Uterus (tissue), 4 donors: ENCODE measurements around the gene DAB2IP. TPM values are rescaled to one million over a fixed set of nuclear protein-coding genes. Genes with fewer than 3 reads are reported as not detected.

Source experiments
- DNase-seq, 2 donors: peaks; one replicate each; pipeline ENCODE4 v3.0.0-alpha.2; 2019 to 2020
- H3K27ac ChIP-seq, 2 donors: fragments of 200-600 bp; sonication (generic); 1 replicate in 1 of 2; 2 replicates in 1 of 2; pipeline ENCODE4 v1.5.1; 2016 to 2018
- H3K27me3 ChIP-seq, 2 donors: fragments of 200-600 bp; sonication (generic); one replicate each; pipeline ENCODE4 v1.5.1; 2018 to 2019; ENCODE audit warnings: control low read depth in 1 of 2
- H3K36me3 ChIP-seq, 2 donors: fragments of 200-600 bp; sonication (generic); one replicate each; pipeline ENCODE4 v1.5.1; 2019; ENCODE audit warnings: control low read depth in 1 of 2
- H3K4me1 ChIP-seq, 2 donors: fragments of 200-600 bp; sonication (generic); one replicate each; pipeline ENCODE4 v1.5.1; 2018 to 2019; ENCODE audit warnings: control low read depth in 1 of 2
- H3K4me3 ChIP-seq, 2 donors: fragments of 200-600 bp; sonication (generic); 1 replicate in 1 of 2; 2 replicates in 1 of 2; pipeline ENCODE4 v1.5.1; 2018 to 2019; ENCODE audit warnings: mild to moderate bottlenecking in 1 of 2
- H3K9me3 ChIP-seq, 2 donors: fragments of 200-600 bp; sonication (generic); one replicate each; pipeline ENCODE4 v1.5.1; 2019; ENCODE audit warnings: control low read depth in 1 of 2
- POLR2A ChIP-seq, 2 donors: fragments of 450-650 bp; IDR thresholded peaks; one replicate each; pipeline ENCODE4 v1.6.1; 2016; ENCODE audit warnings: antibody characterized with exemption in 2 of 2, mild to moderate bottlenecking in 1 of 2, moderate library complexity in 1 of 2
- intact Hi-C: fragments of 100-400 bp; cut with DNase I; formaldehyde crosslinking; loops from one replicate; pipeline ENCODE4 v1.15.1; 2023; ENCODE audit warnings: low total_unique reads
- total RNA-seq, 4 donors: library from RNA; depleted of rRNA in 3 of 4; stranded (reverse); fragments of >200 nt in 3 of 4; gene quantifications; one replicate each; pipeline versions ENCODE4 v1.1.0 to v1.2.4, GENCODE V29; 2014 to 2023
- TF ChIP-seq, protein P1 (sequence below), 4 experiments: fragments of 200-600 bp in 2 of 4; fragments of 450-650 bp in 2 of 4; sonication (generic) in 2 of 4; IDR thresholded peaks; one replicate each; pipeline ENCODE4 v1.5.1; 2016 to 2019; ENCODE audit warnings: antibody characterized with exemption in 4 of 4, mild to moderate bottlenecking in 2 of 4, moderate library complexity in 1 of 4
- donor health status: DM: yes; HTN: yes; CAD: no.

Gene DAB2IP
- total RNA-seq, 4 donors from 2014 or later = 22.0 to 139 (median 31.6) TPM

DNA sequence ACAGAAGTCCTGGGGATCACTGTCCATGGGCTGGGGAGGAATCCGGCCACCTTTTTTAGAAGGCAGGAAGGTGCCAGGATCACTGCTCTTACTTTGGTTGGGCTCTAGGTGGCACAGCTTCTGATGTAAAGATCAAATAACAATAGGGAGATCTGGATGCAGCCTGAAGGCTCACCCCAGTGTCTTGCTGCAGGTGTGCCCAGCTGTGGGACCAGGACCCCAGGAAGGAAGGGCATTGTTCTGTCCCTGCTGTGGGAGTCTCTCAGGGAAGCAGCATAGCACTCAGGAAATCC lies 69.6 kb downstream of the DAB2IP start:
- peak overlapping the region; percentile 90 to 99 for H3K27ac ChIP-seq
- intact Hi-C loops = no loop called here
- no peak for DNase-seq
- no peaks in the 10 kb centered on the region for H3K27me3 ChIP-seq
- peaks cover 10 to 43% of the 10 kb centered on the region in 2 donors for H3K4me1 ChIP-seq
- H3K4me3 ChIP-seq = no peak overlapping the region
- H3K9me3 ChIP-seq = no peaks in the 10 kb centered on the region
- H3K36me3 ChIP-seq = no peaks in the 10 kb centered on the region
- no peak for TF ChIP-seq POLR2A (IDR thresholded peaks at IDR 0.05)
- TF ChIP-seq, protein P1, sequence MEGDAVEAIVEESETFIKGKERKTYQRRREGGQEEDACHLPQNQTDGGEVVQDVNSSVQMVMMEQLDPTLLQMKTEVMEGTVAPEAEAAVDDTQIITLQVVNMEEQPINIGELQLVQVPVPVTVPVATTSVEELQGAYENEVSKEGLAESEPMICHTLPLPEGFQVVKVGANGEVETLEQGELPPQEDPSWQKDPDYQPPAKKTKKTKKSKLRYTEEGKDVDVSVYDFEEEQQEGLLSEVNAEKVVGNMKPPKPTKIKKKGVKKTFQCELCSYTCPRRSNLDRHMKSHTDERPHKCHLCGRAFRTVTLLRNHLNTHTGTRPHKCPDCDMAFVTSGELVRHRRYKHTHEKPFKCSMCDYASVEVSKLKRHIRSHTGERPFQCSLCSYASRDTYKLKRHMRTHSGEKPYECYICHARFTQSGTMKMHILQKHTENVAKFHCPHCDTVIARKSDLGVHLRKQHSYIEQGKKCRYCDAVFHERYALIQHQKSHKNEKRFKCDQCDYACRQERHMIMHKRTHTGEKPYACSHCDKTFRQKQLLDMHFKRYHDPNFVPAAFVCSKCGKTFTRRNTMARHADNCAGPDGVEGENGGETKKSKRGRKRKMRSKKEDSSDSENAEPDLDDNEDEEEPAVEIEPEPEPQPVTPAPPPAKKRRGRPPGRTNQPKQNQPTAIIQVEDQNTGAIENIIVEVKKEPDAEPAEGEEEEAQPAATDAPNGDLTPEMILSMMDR (IDR thresholded peaks at IDR 0.05) = no peak

GRCh38 chr9:121721770-121722169 lies 70.3 kb downstream of the DAB2IP start:
- H3K4me3 ChIP-seq = no peak overlapping the region
- peaks cover 10 to 49% of the 10 kb centered on the region in 2 donors for H3K4me1 ChIP-seq
- H3K27ac ChIP-seq = peak overlapping the region; percentile 90 to 99
- peak in 1 of 2 donors; percentile 64 for DNase-seq
- H3K36me3 ChIP-seq = no peaks in the 10 kb centered on the region
- no peaks in the 10 kb centered on the region for H3K27me3 ChIP-seq
- intact Hi-C loops = no loop called here
- no peaks in the 10 kb centered on the region for H3K9me3 ChIP-seq
- TF ChIP-seq POLR2A (IDR thresholded peaks at IDR 0.05) = no peak
- TF ChIP-seq, protein P1 (IDR thresholded peaks at IDR 0.05) = no peak

- Histone ChIP-seq H3K4me3 (no peak overlapping the region), H3K4me1 (peaks cover 11 to 42% of the 10 kb centered on the region in 2 donors)
- intact Hi-C loops = no loop called here
Observed at GRCh38 chr9:121725008-121725775, 73.8 kb downstream of the DAB2IP start.

GRCh38 chr9:121727295-121728020 lies 76.0 kb downstream of the DAB2IP start:
- TF ChIP-seq, protein P1 (IDR thresholded peaks at IDR 0.05) = no peak
- no peak for TF ChIP-seq POLR2A (IDR thresholded peaks at IDR 0.05)
- H3K27ac ChIP-seq = peak overlapping the region; percentile 90 to 99
- no peak overlapping the region for H3K4me3 ChIP-seq
- intact Hi-C loops = no loop called here
- H3K27me3 ChIP-seq = no peaks in the 10 kb centered on the region
- peaks cover 7 to 26% of the 10 kb centered on the region in 2 donors for H3K4me1 ChIP-seq
- no peaks in the 10 kb centered on the region for H3K36me3 ChIP-seq
- no peaks in the 10 kb centered on the region for H3K9me3 ChIP-seq
- peak; percentile 78 to 86 for DNase-seq

More at GRCh38 chr9:121725008-121725775, 73.8 kb downstream of the DAB2IP start:
- no peaks in the 10 kb centered on the region for H3K9me3 ChIP-seq
- peak overlapping the region; percentile 90 to 99 for H3K27ac ChIP-seq
- no peaks in the 10 kb centered on the region for H3K36me3 ChIP-seq
- peak; percentile 97 to 99 for DNase-seq
- no peaks in the 10 kb centered on the region for H3K27me3 ChIP-seq
- peak; percentile 31 to 63 for TF ChIP-seq POLR2A (IDR thresholded peaks at IDR 0.05)
- TF ChIP-seq, protein P1 (IDR thresholded peaks at IDR 0.05) = no peak

GRCh38 chr9:121728916-121729315 lies 77.5 kb downstream of the DAB2IP start:
- Histone ChIP-seq H3K27me3 (no peaks in the 10 kb centered on the region), H3K9me3 (no peaks in the 10 kb centered on the region), H3K36me3 (no peaks in the 10 kb centered on the region), H3K27ac (peak overlapping the region; percentile 90 to 99), H3K4me1 (peaks cover 7 to 22% of the 10 kb centered on the region in 2 donors), H3K4me3 (no peak overlapping the region)
- TF ChIP-seq, protein P1 (IDR thresholded peaks at IDR 0.05) = no peak
- no peak for TF ChIP-seq POLR2A (IDR thresholded peaks at IDR 0.05)
- intact Hi-C loops = no loop called here
- DNase-seq = no peak
